ENCODE results near the gene WDR46.

The WDR46 gene

DNA sequence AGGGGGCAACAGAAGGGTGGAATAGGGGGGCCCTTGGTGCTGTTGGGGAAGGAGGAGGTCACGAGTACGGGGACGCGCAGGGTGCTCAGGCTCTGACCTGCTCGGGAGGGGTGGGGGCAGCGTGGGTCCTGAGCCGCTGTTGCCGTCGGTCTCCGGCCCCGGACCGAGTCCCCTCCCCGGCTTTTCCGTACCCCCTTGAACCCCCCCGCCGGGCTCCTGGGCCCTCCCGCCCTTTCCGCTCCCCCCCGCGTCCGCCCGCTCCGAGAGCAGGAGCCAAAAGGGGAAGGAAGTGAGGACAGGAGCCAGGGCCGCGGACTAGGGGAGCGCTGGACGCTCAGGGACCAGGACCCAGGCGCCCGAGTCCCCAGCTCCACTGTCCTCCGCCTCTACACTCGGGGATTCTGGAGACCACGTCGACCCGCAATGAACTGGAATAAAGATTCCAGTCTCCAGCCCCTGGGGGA lies 9.8 kb upstream of the WDR46 start, which contains the start of gene RGL2:
Gene RGL2, minus strand, starts transcription at position 170 of the 464 bp plus-strand sequence. CDS start 332 bp downstream, outside the sequence.
- no peaks in the 10 kb centered on the region for H3K9me3 ChIP-seq (ENCODE audit: control insufficient read depth, insufficient read depth, low read depth, low read length)
- H3K4me3 ChIP-seq (ENCODE audit: low read depth, low read length): peak within 1 kb of the TSS; percentile 74
- H3K27ac ChIP-seq (ENCODE audit: extremely low read depth, low read depth, low read length): peak within 1 kb of the TSS; percentile 91
- no peaks in the 10 kb centered on the region for H3K4me1 ChIP-seq (ENCODE audit: control insufficient read depth, insufficient read depth, low read length)
- ChIA-PET POLR2A (interaction anchor here (0.5 to 3.6 kb wide), 23 partner anchors 9 to 327 kb away, joined by 3 to 57 read pairs (median 7); partner anchors contain the start of genes B3GALT4, HSD17B8, PFDN6 and PHF1), CTCF (interaction anchor here (0.7 to 1.9 kb wide), 17 partner anchors 9 to 270 kb away, joined by 3 to 53 read pairs (median 6); partner anchors contain the start of genes B3GALT4, PFDN6, TAPBP and WDR46)
- H3K36me3 ChIP-seq (ENCODE audit: control insufficient read depth in 2 of 2, insufficient read depth in 1 of 2, low read length in 2 of 2): peaks cover 7 to 31% of the 10 kb centered on the region in 2 experiments; a peak in 2 of 3 replicates
- TF ChIP-seq ZNF830 (tag by site-specific recombination; IDR thresholded peaks at IDR 0.05; ENCODE audit: low read depth): no peak
- TF ChIP-seq SALL2 (tag by site-specific recombination; IDR thresholded peaks at IDR 0.05; ENCODE audit: borderline replicate concordance): no peak
- TF ChIP-seq ZNF416 (tag by site-specific recombination; IDR thresholded peaks at IDR 0.05): no peak
- no peak for TF ChIP-seq REPIN1 (tag by site-specific recombination; IDR thresholded peaks at IDR 0.05; ENCODE audit: low read depth)
- TF ChIP-seq ZBTB48 (tag by site-specific recombination; IDR thresholded peaks at IDR 0.05): peak; percentile 58
- TF ChIP-seq, protein P1, sequence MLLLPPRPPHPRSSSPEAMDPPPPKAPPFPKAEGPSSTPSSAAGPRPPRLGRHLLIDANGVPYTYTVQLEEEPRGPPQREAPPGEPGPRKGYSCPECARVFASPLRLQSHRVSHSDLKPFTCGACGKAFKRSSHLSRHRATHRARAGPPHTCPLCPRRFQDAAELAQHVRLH (tag by site-specific recombination; IDR thresholded peaks at IDR 0.05): no peak
- TF ChIP-seq ZNF785 (tag by site-specific recombination; IDR thresholded peaks at IDR 0.05): 0 out of 2 replicates have a peak, but pooled peaks have one; percentile 25
- TF ChIP-seq GLIS2 (tag by site-specific recombination; IDR thresholded peaks at IDR 0.05): peak; percentile 38
- TF ChIP-seq, protein P2, sequence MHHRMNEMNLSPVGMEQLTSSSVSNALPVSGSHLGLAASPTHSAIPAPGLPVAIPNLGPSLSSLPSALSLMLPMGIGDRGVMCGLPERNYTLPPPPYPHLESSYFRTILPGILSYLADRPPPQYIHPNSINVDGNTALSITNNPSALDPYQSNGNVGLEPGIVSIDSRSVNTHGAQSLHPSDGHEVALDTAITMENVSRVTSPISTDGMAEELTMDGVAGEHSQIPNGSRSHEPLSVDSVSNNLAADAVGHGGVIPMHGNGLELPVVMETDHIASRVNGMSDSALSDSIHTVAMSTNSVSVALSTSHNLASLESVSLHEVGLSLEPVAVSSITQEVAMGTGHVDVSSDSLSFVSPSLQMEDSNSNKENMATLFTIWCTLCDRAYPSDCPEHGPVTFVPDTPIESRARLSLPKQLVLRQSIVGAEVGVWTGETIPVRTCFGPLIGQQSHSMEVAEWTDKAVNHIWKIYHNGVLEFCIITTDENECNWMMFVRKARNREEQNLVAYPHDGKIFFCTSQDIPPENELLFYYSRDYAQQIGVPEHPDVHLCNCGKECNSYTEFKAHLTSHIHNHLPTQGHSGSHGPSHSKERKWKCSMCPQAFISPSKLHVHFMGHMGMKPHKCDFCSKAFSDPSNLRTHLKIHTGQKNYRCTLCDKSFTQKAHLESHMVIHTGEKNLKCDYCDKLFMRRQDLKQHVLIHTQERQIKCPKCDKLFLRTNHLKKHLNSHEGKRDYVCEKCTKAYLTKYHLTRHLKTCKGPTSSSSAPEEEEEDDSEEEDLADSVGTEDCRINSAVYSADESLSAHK (tag by site-specific recombination; IDR thresholded peaks at IDR 0.05): no peak
- TF ChIP-seq, protein P3, sequence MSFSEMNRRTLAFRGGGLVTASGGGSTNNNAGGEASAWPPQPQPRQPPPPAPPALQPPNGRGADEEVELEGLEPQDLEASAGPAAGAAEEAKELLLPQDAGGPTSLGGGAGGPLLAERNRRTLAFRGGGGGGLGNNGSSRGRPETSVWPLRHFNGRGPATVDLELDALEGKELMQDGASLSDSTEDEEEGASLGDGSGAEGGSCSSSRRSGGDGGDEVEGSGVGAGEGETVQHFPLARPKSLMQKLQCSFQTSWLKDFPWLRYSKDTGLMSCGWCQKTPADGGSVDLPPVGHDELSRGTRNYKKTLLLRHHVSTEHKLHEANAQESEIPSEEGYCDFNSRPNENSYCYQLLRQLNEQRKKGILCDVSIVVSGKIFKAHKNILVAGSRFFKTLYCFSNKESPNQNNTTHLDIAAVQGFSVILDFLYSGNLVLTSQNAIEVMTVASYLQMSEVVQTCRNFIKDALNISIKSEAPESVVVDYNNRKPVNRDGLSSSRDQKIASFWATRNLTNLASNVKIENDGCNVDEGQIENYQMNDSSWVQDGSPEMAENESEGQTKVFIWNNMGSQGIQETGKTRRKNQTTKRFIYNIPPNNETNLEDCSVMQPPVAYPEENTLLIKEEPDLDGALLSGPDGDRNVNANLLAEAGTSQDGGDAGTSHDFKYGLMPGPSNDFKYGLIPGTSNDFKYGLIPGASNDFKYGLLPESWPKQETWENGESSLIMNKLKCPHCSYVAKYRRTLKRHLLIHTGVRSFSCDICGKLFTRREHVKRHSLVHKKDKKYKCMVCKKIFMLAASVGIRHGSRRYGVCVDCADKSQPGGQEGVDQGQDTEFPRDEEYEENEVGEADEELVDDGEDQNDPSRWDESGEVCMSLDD (tag by site-specific recombination; IDR thresholded peaks at IDR 0.05): peak; percentile 67
- TF ChIP-seq ZSCAN23 (tag by site-specific recombination; IDR thresholded peaks at IDR 0.05): no peak
- no peak for TF ChIP-seq ZNF140 (tag by site-specific recombination; IDR thresholded peaks at IDR 0.05)
- TF ChIP-seq ZNF24 (tag by site-specific recombination; IDR thresholded peaks at IDR 0.05): 0 out of 2 replicates have a peak, but pooled peaks have one; percentile 20
- TF ChIP-seq, protein P4, sequence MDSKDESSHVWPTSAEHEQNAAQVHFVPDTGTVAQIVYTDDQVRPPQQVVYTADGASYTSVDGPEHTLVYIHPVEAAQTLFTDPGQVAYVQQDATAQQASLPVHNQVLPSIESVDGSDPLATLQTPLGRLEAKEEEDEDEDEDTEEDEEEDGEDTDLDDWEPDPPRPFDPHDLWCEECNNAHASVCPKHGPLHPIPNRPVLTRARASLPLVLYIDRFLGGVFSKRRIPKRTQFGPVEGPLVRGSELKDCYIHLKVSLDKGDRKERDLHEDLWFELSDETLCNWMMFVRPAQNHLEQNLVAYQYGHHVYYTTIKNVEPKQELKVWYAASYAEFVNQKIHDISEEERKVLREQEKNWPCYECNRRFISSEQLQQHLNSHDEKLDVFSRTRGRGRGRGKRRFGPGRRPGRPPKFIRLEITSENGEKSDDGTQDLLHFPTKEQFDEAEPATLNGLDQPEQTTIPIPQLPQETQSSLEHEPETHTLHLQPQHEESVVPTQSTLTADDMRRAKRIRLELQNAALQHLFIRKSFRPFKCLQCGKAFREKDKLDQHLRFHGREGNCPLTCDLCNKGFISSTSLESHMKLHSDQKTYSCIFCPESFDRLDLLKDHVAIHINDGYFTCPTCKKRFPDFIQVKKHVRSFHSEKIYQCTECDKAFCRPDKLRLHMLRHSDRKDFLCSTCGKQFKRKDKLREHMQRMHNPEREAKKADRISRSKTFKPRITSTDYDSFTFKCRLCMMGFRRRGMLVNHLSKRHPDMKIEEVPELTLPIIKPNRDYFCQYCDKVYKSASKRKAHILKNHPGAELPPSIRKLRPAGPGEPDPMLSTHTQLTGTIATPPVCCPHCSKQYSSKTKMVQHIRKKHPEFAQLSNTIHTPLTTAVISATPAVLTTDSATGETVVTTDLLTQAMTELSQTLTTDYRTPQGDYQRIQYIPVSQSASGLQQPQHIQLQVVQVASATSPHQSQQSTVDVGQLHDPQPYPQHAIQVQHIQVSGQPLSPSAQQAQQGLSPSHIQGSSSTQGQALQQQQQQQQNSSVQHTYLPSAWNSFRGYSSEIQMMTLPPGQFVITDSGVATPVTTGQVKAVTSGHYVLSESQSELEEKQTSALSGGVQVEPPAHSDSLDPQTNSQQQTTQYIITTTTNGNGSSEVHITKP (tag by site-specific recombination; IDR thresholded peaks at IDR 0.05): peak; percentile 87
- TF ChIP-seq, protein P5, sequence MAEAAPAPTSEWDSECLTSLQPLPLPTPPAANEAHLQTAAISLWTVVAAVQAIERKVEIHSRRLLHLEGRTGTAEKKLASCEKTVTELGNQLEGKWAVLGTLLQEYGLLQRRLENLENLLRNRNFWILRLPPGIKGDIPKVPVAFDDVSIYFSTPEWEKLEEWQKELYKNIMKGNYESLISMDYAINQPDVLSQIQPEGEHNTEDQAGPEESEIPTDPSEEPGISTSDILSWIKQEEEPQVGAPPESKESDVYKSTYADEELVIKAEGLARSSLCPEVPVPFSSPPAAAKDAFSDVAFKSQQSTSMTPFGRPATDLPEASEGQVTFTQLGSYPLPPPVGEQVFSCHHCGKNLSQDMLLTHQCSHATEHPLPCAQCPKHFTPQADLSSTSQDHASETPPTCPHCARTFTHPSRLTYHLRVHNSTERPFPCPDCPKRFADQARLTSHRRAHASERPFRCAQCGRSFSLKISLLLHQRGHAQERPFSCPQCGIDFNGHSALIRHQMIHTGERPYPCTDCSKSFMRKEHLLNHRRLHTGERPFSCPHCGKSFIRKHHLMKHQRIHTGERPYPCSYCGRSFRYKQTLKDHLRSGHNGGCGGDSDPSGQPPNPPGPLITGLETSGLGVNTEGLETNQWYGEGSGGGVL (tag by site-specific recombination; IDR thresholded peaks at IDR 0.05): peak; percentile 65; the same call in 1 of the 2 replicates
- TF ChIP-seq, protein P6, sequence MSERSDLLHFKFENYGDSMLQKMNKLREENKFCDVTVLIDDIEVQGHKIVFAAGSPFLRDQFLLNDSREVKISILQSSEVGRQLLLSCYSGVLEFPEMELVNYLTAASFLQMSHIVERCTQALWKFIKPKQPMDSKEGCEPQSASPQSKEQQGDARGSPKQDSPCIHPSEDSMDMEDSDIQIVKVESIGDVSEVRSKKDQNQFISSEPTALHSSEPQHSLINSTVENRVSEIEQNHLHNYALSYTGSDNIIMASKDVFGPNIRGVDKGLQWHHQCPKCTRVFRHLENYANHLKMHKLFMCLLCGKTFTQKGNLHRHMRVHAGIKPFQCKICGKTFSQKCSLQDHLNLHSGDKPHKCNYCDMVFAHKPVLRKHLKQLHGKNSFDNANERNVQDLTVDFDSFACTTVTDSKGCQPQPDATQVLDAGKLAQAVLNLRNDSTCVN (tag by site-specific recombination; optimal IDR thresholded peaks at IDR 0.05): peak; percentile 43
- TF ChIP-seq, protein P7, sequence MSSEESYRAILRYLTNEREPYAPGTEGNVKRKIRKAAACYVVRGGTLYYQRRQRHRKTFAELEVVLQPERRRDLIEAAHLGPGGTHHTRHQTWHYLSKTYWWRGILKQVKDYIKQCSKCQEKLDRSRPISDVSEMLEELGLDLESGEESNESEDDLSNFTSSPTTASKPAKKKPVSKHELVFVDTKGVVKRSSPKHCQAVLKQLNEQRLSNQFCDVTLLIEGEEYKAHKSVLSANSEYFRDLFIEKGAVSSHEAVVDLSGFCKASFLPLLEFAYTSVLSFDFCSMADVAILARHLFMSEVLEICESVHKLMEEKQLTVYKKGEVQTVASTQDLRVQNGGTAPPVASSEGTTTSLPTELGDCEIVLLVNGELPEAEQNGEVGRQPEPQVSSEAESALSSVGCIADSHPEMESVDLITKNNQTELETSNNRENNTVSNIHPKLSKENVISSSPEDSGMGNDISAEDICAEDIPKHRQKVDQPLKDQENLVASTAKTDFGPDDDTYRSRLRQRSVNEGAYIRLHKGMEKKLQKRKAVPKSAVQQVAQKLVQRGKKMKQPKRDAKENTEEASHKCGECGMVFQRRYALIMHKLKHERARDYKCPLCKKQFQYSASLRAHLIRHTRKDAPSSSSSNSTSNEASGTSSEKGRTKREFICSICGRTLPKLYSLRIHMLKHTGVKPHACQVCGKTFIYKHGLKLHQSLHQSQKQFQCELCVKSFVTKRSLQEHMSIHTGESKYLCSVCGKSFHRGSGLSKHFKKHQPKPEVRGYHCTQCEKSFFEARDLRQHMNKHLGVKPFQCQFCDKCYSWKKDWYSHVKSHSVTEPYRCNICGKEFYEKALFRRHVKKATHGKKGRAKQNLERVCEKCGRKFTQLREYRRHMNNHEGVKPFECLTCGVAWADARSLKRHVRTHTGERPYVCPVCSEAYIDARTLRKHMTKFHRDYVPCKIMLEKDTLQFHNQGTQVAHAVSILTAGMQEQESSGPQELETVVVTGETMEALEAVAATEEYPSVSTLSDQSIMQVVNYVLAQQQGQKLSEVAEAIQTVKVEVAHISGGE (tag by site-specific recombination; conservative IDR thresholded peaks at IDR 0.05; ENCODE audit: low read depth): no peak
- TF ChIP-seq HOXC10 (CRISPR knock-in tag; IDR thresholded peaks at IDR 0.05): no peak
- TF ChIP-seq ZNF341 (tag by site-specific recombination; IDR thresholded peaks at IDR 0.05; ENCODE audit: low read depth): peak; percentile 96
- TF ChIP-seq ZNF501 (tag by site-specific recombination; IDR thresholded peaks at IDR 0.05): 0 out of 2 replicates have a peak, but pooled peaks have one; percentile 18
- no peak for TF ChIP-seq ZNF311 (tag by site-specific recombination; IDR thresholded peaks at IDR 0.05; ENCODE audit: borderline replicate concordance)

Data from HEK293 (cell line).